Measurements from ENCODE around the gene SHROOM2. TPM values are rescaled to one million over a fixed set of nuclear protein-coding genes. Genes with fewer than 3 reads are reported as not detected.

The SHROOM2 gene
- total and polyA plus RNA-seq, 7 donors, result 0.71 to 3.0 (median 1.8) TPM

DNA sequence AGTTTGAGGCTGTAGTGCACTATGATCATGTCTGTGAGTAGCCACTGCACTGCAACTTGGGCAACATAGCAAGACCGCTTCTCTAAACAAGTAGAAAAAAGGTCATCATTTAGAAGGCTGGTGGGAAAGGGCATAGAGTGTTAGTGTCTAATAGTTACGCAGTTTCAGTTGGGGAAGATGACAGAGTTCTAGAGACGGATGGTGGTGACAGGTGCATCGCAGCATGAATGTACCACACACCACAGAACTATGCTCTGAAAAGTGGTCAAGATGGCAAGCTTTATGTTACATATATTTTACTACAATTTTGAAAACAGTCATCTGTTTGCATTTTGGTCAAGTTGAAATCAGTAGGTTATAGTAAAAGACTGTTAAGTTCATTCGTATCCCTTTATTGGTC, 157.2 kb downstream of the SHROOM2 start:
- no peak for DNase-seq
- no peak for TF ChIP-seq POLR2AphosphoS5 (IDR thresholded peaks at IDR 0.05)
- H3K4me3 ChIP-seq, result no peak overlapping the region
- H3K4me1 ChIP-seq, result no peaks in the 10 kb centered on the region
- 78 to 92% methylated on average over 5 of the region's 5 CpGs for WGBS, 2 donors
- H3K9me3 ChIP-seq, result no peaks in the 10 kb centered on the region
- intact Hi-C loops (cut with DNase I), result no loop called here
- H3K27ac ChIP-seq, result no peak overlapping the region
- no peaks in the 10 kb centered on the region for H3K36me3 ChIP-seq
- no peaks in the 10 kb centered on the region for H3K27me3 ChIP-seq

DNA sequence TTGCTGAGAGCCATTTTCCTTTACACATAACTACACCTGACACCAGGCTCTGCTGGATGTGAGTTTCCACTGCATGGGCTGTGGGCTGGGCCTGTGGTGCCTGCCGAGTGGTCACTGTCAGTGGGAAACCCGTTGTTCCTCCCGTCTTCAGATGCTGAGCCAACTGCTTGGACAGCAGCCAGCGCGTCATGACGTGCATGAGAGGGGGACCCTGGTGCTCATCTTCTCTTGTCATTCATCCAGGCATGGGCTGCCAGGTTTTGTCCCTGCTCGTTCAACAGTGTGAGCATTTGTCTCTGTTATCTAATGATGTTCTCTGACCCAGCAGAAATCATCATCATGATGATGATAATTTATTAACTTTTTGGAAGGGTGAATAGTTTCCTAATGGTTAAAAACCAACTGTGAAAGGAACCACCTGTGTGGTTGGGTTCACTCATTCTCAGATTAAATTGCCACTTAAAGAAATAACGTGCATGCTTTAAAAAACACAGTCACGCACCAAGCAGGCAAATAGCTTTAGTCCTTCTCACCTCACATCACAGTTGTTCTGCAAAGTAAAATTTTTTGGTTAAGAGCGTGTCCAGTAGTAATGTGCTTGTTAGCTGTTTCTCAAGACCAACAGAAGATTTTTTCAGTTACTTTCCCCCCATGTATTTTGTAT, 161.0 kb downstream of the SHROOM2 start:
- Histone ChIP-seq H3K27me3 (no peaks in the 10 kb centered on the region), H3K4me1 (no peaks in the 10 kb centered on the region), H3K36me3 (no peaks in the 10 kb centered on the region), H3K9me3 (no peaks in the 10 kb centered on the region), H3K4me3 (no peak overlapping the region), H3K27ac (no peak overlapping the region)
- 76 to 89% methylated on average over 10 of the region's 10 CpGs for WGBS, 2 donors
- TF ChIP-seq POLR2A (IDR thresholded peaks at IDR 0.05), result no peak
- TF ChIP-seq EP300 (IDR thresholded peaks at IDR 0.05), result no peak
- TF ChIP-seq, protein P1, sequence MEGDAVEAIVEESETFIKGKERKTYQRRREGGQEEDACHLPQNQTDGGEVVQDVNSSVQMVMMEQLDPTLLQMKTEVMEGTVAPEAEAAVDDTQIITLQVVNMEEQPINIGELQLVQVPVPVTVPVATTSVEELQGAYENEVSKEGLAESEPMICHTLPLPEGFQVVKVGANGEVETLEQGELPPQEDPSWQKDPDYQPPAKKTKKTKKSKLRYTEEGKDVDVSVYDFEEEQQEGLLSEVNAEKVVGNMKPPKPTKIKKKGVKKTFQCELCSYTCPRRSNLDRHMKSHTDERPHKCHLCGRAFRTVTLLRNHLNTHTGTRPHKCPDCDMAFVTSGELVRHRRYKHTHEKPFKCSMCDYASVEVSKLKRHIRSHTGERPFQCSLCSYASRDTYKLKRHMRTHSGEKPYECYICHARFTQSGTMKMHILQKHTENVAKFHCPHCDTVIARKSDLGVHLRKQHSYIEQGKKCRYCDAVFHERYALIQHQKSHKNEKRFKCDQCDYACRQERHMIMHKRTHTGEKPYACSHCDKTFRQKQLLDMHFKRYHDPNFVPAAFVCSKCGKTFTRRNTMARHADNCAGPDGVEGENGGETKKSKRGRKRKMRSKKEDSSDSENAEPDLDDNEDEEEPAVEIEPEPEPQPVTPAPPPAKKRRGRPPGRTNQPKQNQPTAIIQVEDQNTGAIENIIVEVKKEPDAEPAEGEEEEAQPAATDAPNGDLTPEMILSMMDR (IDR thresholded peaks at IDR 0.05), result no peak
- TF ChIP-seq POLR2AphosphoS5 (IDR thresholded peaks at IDR 0.05), result no peak
- intact Hi-C loops (cut with DNase I), result no loop called here
- DNase-seq, result no peak

DNA sequence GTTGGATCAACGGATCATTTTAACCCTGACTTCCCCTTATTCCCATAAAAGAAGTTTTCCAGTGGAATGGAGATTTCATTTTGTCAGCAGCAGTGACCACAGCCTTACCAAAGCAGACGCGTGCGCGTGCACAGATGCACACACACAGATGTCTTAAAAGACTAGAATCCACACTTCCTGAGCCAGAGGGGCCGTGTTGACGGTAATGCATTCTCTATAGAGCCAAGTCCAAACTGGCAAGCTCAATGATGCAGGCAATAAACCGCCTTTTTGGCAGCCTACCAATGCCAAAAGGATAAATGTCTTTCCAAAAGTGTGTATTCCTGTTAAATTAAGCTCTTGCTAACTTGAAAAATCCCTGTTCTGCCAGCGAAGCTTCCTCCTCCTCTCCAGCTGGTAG, 162.2 kb downstream of the SHROOM2 start:
- H3K4me3 ChIP-seq, result no peak overlapping the region
- H3K27ac ChIP-seq, result no peak overlapping the region
- peaks cover 0 to 4% (median 0%) of the 10 kb centered on the region in 4 donors for H3K9me3 ChIP-seq
- no peak for DNase-seq
- H3K4me1 ChIP-seq, result no peaks in the 10 kb centered on the region
- no peaks in the 10 kb centered on the region for H3K36me3 ChIP-seq
- WGBS, 2 donors, result 69 to 81% methylated on average over 9 of the region's 9 CpGs
- TF ChIP-seq EP300 (IDR thresholded peaks at IDR 0.05) (no peak), POLR2AphosphoS5 (IDR thresholded peaks at IDR 0.05) (no peak), POLR2A (IDR thresholded peaks at IDR 0.05) (no peak)
- TF ChIP-seq, protein P1 (IDR thresholded peaks at IDR 0.05), result no peak
- no peaks in the 10 kb centered on the region for H3K27me3 ChIP-seq
- intact Hi-C loops (cut with DNase I), result no loop called here

DNA sequence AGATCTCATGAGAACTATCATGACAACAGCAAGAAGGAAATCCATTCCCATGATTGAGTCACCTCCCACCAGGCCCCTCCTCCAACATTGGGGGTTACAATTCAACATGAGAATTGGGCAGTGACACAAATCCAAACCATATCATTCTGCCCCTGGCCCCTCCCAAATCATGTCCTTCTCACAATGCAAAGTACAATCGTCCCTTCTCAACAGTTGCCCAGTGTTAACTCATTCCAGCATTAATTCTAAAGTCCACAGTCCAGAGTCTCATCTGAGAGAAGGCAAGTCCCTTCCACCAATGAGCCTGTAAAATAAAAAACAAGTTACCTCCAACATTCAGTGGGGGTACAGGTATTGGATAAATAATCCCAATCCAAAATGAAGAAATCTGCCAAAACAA, 166.1 kb downstream of the SHROOM2 start:
- DNase-seq, result no peak
- Histone ChIP-seq H3K27me3 (no peaks in the 10 kb centered on the region), H3K9me3 (peaks cover 0 to 4% (median 0%) of the 10 kb centered on the region in 4 donors), H3K27ac (no peak overlapping the region), H3K36me3 (no peaks in the 10 kb centered on the region), H3K4me1 (no peaks in the 10 kb centered on the region), H3K4me3 (no peak overlapping the region)
- TF ChIP-seq EP300 (IDR thresholded peaks at IDR 0.05) (no peak), POLR2AphosphoS5 (IDR thresholded peaks at IDR 0.05) (no peak), POLR2A (IDR thresholded peaks at IDR 0.05) (no peak)
- TF ChIP-seq, protein P1 (IDR thresholded peaks at IDR 0.05), result no peak
- intact Hi-C loops (cut with DNase I), result no loop called here
- WGBS, 2 donors, result 17 to 85% methylated on average over 1 of the region's 1 CpG

DNA sequence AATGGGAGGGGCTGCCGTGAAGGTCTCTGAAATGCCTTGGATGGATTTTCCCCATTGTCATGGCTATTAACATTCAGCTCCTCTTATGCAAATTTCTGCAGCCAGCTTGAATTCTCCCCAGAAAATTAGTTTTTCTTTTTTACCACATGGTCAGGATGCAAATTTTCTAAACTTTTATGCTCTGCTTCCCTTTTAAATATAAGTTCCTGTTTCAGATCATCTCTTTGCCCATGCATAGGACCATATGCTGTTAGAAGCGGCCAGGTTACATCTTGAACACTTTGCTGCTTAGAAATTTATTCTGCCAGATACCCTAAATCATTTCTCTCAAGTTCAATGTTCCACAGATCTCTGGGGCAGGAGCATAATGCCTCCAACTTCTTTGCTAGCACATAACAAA, 167.2 kb downstream of the SHROOM2 start:
- no peak for DNase-seq
- Histone ChIP-seq H3K9me3 (peaks cover 0 to 4% (median 0%) of the 10 kb centered on the region in 4 donors), H3K36me3 (no peaks in the 10 kb centered on the region), H3K4me3 (no peak overlapping the region), H3K27me3 (no peaks in the 10 kb centered on the region), H3K4me1 (no peaks in the 10 kb centered on the region), H3K27ac (no peak overlapping the region)
- 87 to 93% methylated on average over 2 of the region's 2 CpGs for WGBS, 2 donors
- TF ChIP-seq, protein P1 (IDR thresholded peaks at IDR 0.05), result no peak
- TF ChIP-seq POLR2A (IDR thresholded peaks at IDR 0.05) (no peak), EP300 (IDR thresholded peaks at IDR 0.05) (no peak), POLR2AphosphoS5 (IDR thresholded peaks at IDR 0.05) (no peak)
- intact Hi-C loops (cut with DNase I), result no loop called here
